Measurements from ENCODE around the gene ACTN4.
"Not testable (repeated sequence)": the region's sequence is repeated elsewhere in the genome, so short reads cannot be mapped to it uniquely, and the experiment has no call there.

ACTN4 gene

GRCh38 chr19:38766276-38767047 lies 119.0 kb downstream of the ACTN4 start:
- H3K27ac ChIP-seq (ENCODE audit: low read length): no peak overlapping the region
- no peaks in the 10 kb centered on the region for H3K27me3 ChIP-seq (ENCODE audit: control insufficient read depth, insufficient read depth, low read length)
- H3K4me3 ChIP-seq (ENCODE audit: low read length): no peak overlapping the region
- H3K36me3 ChIP-seq (ENCODE audit: control insufficient read depth, low read depth, low read length): no peaks in the 10 kb centered on the region
- no peak overlapping the region for H3K9ac ChIP-seq (ENCODE audit: low read length)
- H3K9me3 ChIP-seq (ENCODE audit: control insufficient read depth, low read depth, low read length): no peaks in the 10 kb centered on the region
- H3K4me1 ChIP-seq (ENCODE audit: control insufficient read depth, low read depth, low read length): peaks cover 4% of the 10 kb centered on the region

- H3K9me3 ChIP-seq (ENCODE audit: control insufficient read depth, low read depth, low read length): no peaks in the 10 kb centered on the region
- no peaks in the 10 kb centered on the region for H3K27me3 ChIP-seq (ENCODE audit: control insufficient read depth, insufficient read depth, low read length)
- no peaks in the 10 kb centered on the region for H3K36me3 ChIP-seq (ENCODE audit: control insufficient read depth, low read depth, low read length)
- H3K27ac ChIP-seq (ENCODE audit: low read length): no peak overlapping the region
- no peak overlapping the region for H3K9ac ChIP-seq (ENCODE audit: low read length)
- peaks cover 4% of the 10 kb centered on the region for H3K4me1 ChIP-seq (ENCODE audit: control insufficient read depth, low read depth, low read length)
- H3K4me3 ChIP-seq (ENCODE audit: low read length): no peak overlapping the region
These were observed 122.3 kb downstream of the ACTN4 start for GRCh38 chr19:38769635-38770211.

GRCh38 chr19:38770228-38770948 lies 122.9 kb downstream of the ACTN4 start:
- H3K4me3 ChIP-seq (ENCODE audit: low read length); H3K4me1 ChIP-seq (ENCODE audit: control insufficient read depth, low read depth, low read length); H3K27me3 ChIP-seq (ENCODE audit: control insufficient read depth, insufficient read depth, low read length); H3K27ac ChIP-seq (ENCODE audit: low read length); H3K9me3 ChIP-seq (ENCODE audit: control insufficient read depth, low read depth, low read length); H3K36me3 ChIP-seq (ENCODE audit: control insufficient read depth, low read depth, low read length); H3K9ac ChIP-seq (ENCODE audit: low read length): not testable (repeated sequence)

GRCh38 chr19:38770949-38771275 lies 123.5 kb downstream of the ACTN4 start:
- not testable (repeated sequence) for H3K27ac ChIP-seq (ENCODE audit: low read length)

GRCh38 chr19:38771569-38771968 lies 124.1 kb downstream of the ACTN4 start:
- H3K9me3 ChIP-seq (ENCODE audit: control insufficient read depth, low read depth, low read length); H3K27ac ChIP-seq (ENCODE audit: low read length); H3K9ac ChIP-seq (ENCODE audit: low read length); H3K36me3 ChIP-seq (ENCODE audit: control insufficient read depth, low read depth, low read length); H3K4me3 ChIP-seq (ENCODE audit: low read length); H3K27me3 ChIP-seq (ENCODE audit: control insufficient read depth, insufficient read depth, low read length); H3K4me1 ChIP-seq (ENCODE audit: control insufficient read depth, low read depth, low read length): not testable (repeated sequence)

More at GRCh38 chr19:38770949-38771275, 123.5 kb downstream of the ACTN4 start:
- not testable (repeated sequence) for H3K9ac ChIP-seq (ENCODE audit: low read length); H3K36me3 ChIP-seq (ENCODE audit: control insufficient read depth, low read depth, low read length); H3K9me3 ChIP-seq (ENCODE audit: control insufficient read depth, low read depth, low read length); H3K27me3 ChIP-seq (ENCODE audit: control insufficient read depth, insufficient read depth, low read length); H3K4me3 ChIP-seq (ENCODE audit: low read length); H3K4me1 ChIP-seq (ENCODE audit: control insufficient read depth, low read depth, low read length)

- H3K4me1 ChIP-seq (ENCODE audit: control insufficient read depth, low read depth, low read length): peaks cover 4% of the 10 kb centered on the region
- H3K9me3 ChIP-seq (ENCODE audit: control insufficient read depth, low read depth, low read length): no peaks in the 10 kb centered on the region
- H3K27me3 ChIP-seq (ENCODE audit: control insufficient read depth, insufficient read depth, low read length): no peaks in the 10 kb centered on the region
- no peak within 1 kb of the TSS for H3K27ac ChIP-seq (ENCODE audit: low read length)
- no peak within 1 kb of the TSS for H3K4me3 ChIP-seq (ENCODE audit: low read length)
- no peaks in the 10 kb centered on the region for H3K36me3 ChIP-seq (ENCODE audit: control insufficient read depth, low read depth, low read length)
- H3K9ac ChIP-seq (ENCODE audit: low read length): no peak within 1 kb of the TSS
These were observed 126.2 kb downstream of the ACTN4 start, which contains the start of gene LGALS7 for GRCh38 chr19:38773469-38774177. LGALS7 (minus strand) TSS chr19:38773517; CDS start chr19:38773492, 25 bp downstream.

GRCh38 chr19:38774181-38774950 lies 126.9 kb downstream of the ACTN4 start:
- Histone ChIP-seq H3K9ac (ENCODE audit: low read length) (no peak overlapping the region), H3K27me3 (ENCODE audit: control insufficient read depth, insufficient read depth, low read length) (no peaks in the 10 kb centered on the region), H3K9me3 (ENCODE audit: control insufficient read depth, low read depth, low read length) (no peaks in the 10 kb centered on the region), H3K36me3 (ENCODE audit: control insufficient read depth, low read depth, low read length) (no peaks in the 10 kb centered on the region), H3K4me3 (ENCODE audit: low read length) (no peak overlapping the region), H3K4me1 (ENCODE audit: control insufficient read depth, low read depth, low read length) (peaks cover 3% of the 10 kb centered on the region), H3K27ac (ENCODE audit: low read length) (no peak overlapping the region)

GRCh38 chr19:38778733-38779132 lies 131.3 kb downstream of the ACTN4 start:
- Histone ChIP-seq H3K4me3 (ENCODE audit: low read length) (no peak overlapping the region), H3K27me3 (ENCODE audit: control insufficient read depth, insufficient read depth, low read length) (no peaks in the 10 kb centered on the region), H3K9ac (ENCODE audit: low read length) (no peak overlapping the region), H3K36me3 (ENCODE audit: control insufficient read depth, low read depth, low read length) (no peaks in the 10 kb centered on the region), H3K9me3 (ENCODE audit: control insufficient read depth, low read depth, low read length) (no peaks in the 10 kb centered on the region), H3K4me1 (ENCODE audit: control insufficient read depth, low read depth, low read length) (no peaks in the 10 kb centered on the region), H3K27ac (ENCODE audit: low read length) (no peak overlapping the region)

- no peaks in the 10 kb centered on the region for H3K36me3 ChIP-seq (ENCODE audit: control insufficient read depth, low read depth, low read length)
- no peaks in the 10 kb centered on the region for H3K27me3 ChIP-seq (ENCODE audit: control insufficient read depth, insufficient read depth, low read length)
- H3K9ac ChIP-seq (ENCODE audit: low read length): no peak overlapping the region
These were observed 133.0 kb downstream of the ACTN4 start for GRCh38 chr19:38780443-38780842.

GRCh38 chr19:38781058-38781457 lies 133.6 kb downstream of the ACTN4 start:
- no peaks in the 10 kb centered on the region for H3K27me3 ChIP-seq (ENCODE audit: control insufficient read depth, insufficient read depth, low read length)
- H3K27ac ChIP-seq (ENCODE audit: low read length): no peak overlapping the region
- H3K9ac ChIP-seq (ENCODE audit: low read length): no peak overlapping the region
- no peak overlapping the region for H3K4me3 ChIP-seq (ENCODE audit: low read length)
- no peaks in the 10 kb centered on the region for H3K36me3 ChIP-seq (ENCODE audit: control insufficient read depth, low read depth, low read length)
- H3K9me3 ChIP-seq (ENCODE audit: control insufficient read depth, low read depth, low read length): no peaks in the 10 kb centered on the region
- no peaks in the 10 kb centered on the region for H3K4me1 ChIP-seq (ENCODE audit: control insufficient read depth, low read depth, low read length)

More at GRCh38 chr19:38780443-38780842, 133.0 kb downstream of the ACTN4 start:
- Histone ChIP-seq H3K27ac (ENCODE audit: low read length) (no peak overlapping the region), H3K4me1 (ENCODE audit: control insufficient read depth, low read depth, low read length) (no peaks in the 10 kb centered on the region), H3K9me3 (ENCODE audit: control insufficient read depth, low read depth, low read length) (no peaks in the 10 kb centered on the region), H3K4me3 (ENCODE audit: low read length) (no peak overlapping the region)

Data from iPS-18a (cell line).